ENCODE results near the gene TRAF3IP1. TPM values are rescaled to one million over a fixed set of nuclear protein-coding genes. Genes with fewer than 3 reads are reported as not detected.

The TRAF3IP1 gene
- total RNA-seq, 1 donor from 2014 or later: 11.2 TPM

DNA sequence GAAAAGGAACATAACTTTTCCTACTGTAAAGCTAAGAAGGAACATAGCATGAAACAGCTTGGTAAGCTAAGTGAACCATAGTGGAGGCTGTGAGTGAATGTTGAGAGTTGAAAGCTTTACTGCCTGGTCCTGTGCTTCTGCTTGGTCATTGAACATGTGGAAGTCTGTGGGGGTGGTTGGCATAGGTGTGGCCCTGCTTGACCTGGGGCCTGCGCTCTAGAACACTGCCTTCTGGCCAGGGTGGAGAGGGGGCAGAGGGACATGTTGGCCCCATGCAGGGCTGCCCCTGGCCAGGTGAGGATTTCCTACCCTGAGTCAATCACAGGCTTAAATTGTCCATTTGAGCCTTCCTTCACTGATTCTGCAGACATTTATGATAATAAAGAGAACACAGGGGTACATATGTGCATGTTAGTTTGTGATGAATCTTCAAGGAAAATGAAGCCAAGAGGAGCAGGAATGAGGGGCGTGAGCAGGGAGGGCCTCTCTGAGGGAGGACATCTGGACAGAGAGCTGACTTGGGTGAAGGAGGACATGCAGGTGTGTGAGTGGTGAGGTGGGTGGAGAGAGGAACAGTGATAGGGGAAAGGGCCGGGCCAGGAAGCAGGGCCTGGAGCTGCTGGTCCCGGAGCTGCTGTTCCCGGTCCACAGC is 16.6 kb downstream of the TRAF3IP1 start:
- H3K4me2 ChIP-seq: no peak overlapping the region
- H3K4me1 Mint-ChIP-seq: no peaks in the 10 kb centered on the region
- peaks cover 12% of the 10 kb centered on the region for H4K20me1 ChIP-seq (ENCODE audit: low read depth)
- no peak overlapping the region for H3K4me3 Mint-ChIP-seq
- H3K79me2 ChIP-seq (ENCODE audit: low read depth): no peaks in the 10 kb centered on the region
- no peaks in the 10 kb centered on the region for H3K36me3 ChIP-seq
- TF ChIP-seq, protein P1, sequence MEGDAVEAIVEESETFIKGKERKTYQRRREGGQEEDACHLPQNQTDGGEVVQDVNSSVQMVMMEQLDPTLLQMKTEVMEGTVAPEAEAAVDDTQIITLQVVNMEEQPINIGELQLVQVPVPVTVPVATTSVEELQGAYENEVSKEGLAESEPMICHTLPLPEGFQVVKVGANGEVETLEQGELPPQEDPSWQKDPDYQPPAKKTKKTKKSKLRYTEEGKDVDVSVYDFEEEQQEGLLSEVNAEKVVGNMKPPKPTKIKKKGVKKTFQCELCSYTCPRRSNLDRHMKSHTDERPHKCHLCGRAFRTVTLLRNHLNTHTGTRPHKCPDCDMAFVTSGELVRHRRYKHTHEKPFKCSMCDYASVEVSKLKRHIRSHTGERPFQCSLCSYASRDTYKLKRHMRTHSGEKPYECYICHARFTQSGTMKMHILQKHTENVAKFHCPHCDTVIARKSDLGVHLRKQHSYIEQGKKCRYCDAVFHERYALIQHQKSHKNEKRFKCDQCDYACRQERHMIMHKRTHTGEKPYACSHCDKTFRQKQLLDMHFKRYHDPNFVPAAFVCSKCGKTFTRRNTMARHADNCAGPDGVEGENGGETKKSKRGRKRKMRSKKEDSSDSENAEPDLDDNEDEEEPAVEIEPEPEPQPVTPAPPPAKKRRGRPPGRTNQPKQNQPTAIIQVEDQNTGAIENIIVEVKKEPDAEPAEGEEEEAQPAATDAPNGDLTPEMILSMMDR (IDR thresholded peaks at IDR 0.05): no peak
- TF ChIP-seq EZH2phosphoT487 (IDR thresholded peaks at IDR 0.05) (no peak), EZH2 (IDR thresholded peaks at IDR 0.05) (no peak)
- H3K9me3 ChIP-seq (ENCODE audit: low read depth): no peaks in the 10 kb centered on the region
- no peak overlapping the region for H3K27ac Mint-ChIP-seq
- no peak overlapping the region for H3K27ac ChIP-seq
- no peaks in the 10 kb centered on the region for H3K4me1 ChIP-seq
- no peak overlapping the region for H2AFZ ChIP-seq (replicated peaks)
- DNase-seq (ENCODE audit: low spot score): no peak
- H3K27me3 ChIP-seq: no peaks in the 10 kb centered on the region
- H3K4me3 ChIP-seq: no peak overlapping the region
- H3K9ac ChIP-seq: no peak overlapping the region
- peaks cover 7% of the 10 kb centered on the region for H3K36me3 Mint-ChIP-seq
- no peaks in the 10 kb centered on the region for H3F3A ChIP-seq (ENCODE audit: low read depth)
- H3K9me3 Mint-ChIP-seq: no peaks in the 10 kb centered on the region
- no peaks in the 10 kb centered on the region for H3K27me3 Mint-ChIP-seq (ENCODE audit: insufficient read depth, low read depth)

DNA sequence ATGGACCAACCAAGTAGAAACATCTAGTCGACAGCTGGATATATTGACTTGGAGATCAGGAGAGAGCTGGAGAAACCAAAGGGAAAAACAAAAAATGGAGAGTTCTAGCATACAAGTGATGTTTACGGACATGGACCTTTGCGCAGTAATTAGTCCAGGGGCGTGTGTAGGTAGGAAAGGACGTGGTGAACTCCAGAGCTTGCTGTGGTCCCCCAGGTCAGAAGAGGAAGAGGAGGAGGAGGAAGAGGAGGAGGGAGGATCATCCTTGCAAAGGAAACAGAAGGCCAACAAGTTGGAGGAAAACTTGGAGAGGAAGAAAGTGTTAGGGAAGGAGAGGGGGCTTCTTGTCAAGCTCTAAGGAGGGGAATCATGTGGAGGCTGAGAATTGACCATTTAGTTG is 17.5 kb downstream of the TRAF3IP1 start:
- no peak overlapping the region for H3K4me3 ChIP-seq
- no peak overlapping the region for H3K27ac ChIP-seq
- Mint-ChIP-seq H3K27me3 (ENCODE audit: insufficient read depth, low read depth) (no peaks in the 10 kb centered on the region), H3K9me3 (no peaks in the 10 kb centered on the region), H3K4me1 (no peaks in the 10 kb centered on the region), H3K36me3 (peaks cover 5% of the 10 kb centered on the region), H3K4me3 (no peak overlapping the region), H3K27ac (no peak overlapping the region)
- no peak overlapping the region for H3K9ac ChIP-seq
- no peaks in the 10 kb centered on the region for H3K4me1 ChIP-seq
- H2AFZ ChIP-seq (replicated peaks): no peak overlapping the region
- no peaks in the 10 kb centered on the region for H3K27me3 ChIP-seq
- no peaks in the 10 kb centered on the region for H3K79me2 ChIP-seq (ENCODE audit: low read depth)
- no peaks in the 10 kb centered on the region for H3K9me3 ChIP-seq (ENCODE audit: low read depth)
- H3K4me2 ChIP-seq: no peak overlapping the region
- TF ChIP-seq, protein P1 (IDR thresholded peaks at IDR 0.05): no peak
- TF ChIP-seq EZH2 (IDR thresholded peaks at IDR 0.05): no peak
- no peak for TF ChIP-seq EZH2phosphoT487 (IDR thresholded peaks at IDR 0.05)
- H3F3A ChIP-seq (ENCODE audit: low read depth): no peaks in the 10 kb centered on the region
- H4K20me1 ChIP-seq (ENCODE audit: low read depth): peaks cover 12% of the 10 kb centered on the region
- DNase-seq (ENCODE audit: low spot score): no peak
- no peaks in the 10 kb centered on the region for H3K36me3 ChIP-seq

DNA sequence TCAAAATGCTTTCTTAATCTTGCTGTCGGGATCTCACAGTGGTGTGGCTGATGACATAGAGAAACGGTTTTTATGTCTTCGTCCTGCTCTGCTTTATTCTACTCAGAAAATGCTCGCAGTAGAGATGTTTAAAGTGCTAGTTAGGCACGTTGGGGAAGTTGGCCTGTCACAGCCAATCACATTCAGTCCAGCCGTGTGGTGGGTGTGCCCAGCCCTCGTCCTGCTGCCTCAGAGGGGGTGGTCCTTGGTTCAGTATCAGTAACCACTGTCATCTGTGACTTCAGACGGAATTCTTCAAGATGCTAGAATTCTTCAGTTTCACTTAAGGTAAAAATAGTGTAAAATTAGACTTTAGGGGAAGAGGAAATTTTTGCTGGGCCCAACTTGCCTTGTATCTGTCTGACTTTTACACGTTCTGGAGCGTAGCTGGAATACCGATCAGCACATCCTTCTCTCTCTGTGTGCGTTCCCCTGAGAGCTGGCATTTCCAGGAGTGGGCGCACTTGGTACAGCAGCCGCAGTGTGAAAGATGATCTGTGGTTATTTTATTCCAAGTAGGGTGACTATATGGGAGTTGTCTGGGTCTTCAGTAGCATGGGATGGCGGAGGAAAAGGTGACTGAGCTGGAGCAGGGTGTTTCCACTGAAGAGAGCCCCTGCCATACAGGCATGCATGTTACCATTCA is 18.5 kb downstream of the TRAF3IP1 start:
- Histone ChIP-seq H3K4me3 (no peak overlapping the region), H3K27ac (no peak overlapping the region), H3K79me2 (ENCODE audit: low read depth) (no peaks in the 10 kb centered on the region), H3K27me3 (no peaks in the 10 kb centered on the region), H4K20me1 (ENCODE audit: low read depth) (peaks cover 12% of the 10 kb centered on the region), H3K4me1 (no peaks in the 10 kb centered on the region), H2AFZ (replicated peaks) (no peak overlapping the region), H3F3A (ENCODE audit: low read depth) (no peaks in the 10 kb centered on the region), H3K36me3 (no peaks in the 10 kb centered on the region), H3K9ac (no peak overlapping the region), H3K4me2 (no peak overlapping the region), H3K9me3 (ENCODE audit: low read depth) (no peaks in the 10 kb centered on the region)
- H3K36me3 Mint-ChIP-seq: peaks cover 5% of the 10 kb centered on the region
- H3K27me3 Mint-ChIP-seq (ENCODE audit: insufficient read depth, low read depth): peaks cover 4% of the 10 kb centered on the region
- H3K4me1 Mint-ChIP-seq: no peaks in the 10 kb centered on the region
- H3K27ac Mint-ChIP-seq: no peak overlapping the region
- TF ChIP-seq EZH2 (IDR thresholded peaks at IDR 0.05): no peak
- TF ChIP-seq, protein P1 (IDR thresholded peaks at IDR 0.05): no peak
- TF ChIP-seq EZH2phosphoT487 (IDR thresholded peaks at IDR 0.05): no peak
- H3K9me3 Mint-ChIP-seq: no peaks in the 10 kb centered on the region
- DNase-seq (ENCODE audit: low spot score): peak; percentile 30
- H3K4me3 Mint-ChIP-seq: no peak overlapping the region
